Endodermal cell (in vitro differentiated cells): ENCODE measurements around the gene VPS45. TPM values are rescaled to one million over a fixed set of nuclear protein-coding genes. Genes with fewer than 3 reads are reported as not detected.

Source experiments
- DNase-seq: peaks from one replicate; pipeline ENCODE4 v3.0.0-alpha.2; 2017
- H3K27ac ChIP-seq: 2 replicates; pipeline ENCODE4 v1.5.1; 2013; ENCODE audit warnings: mild to moderate bottlenecking, low read depth, low read length, moderate library complexity
- H3K27me3 ChIP-seq: 2 replicates; pipeline ENCODE4 v1.6.1; 2013; ENCODE audit warnings: mild to moderate bottlenecking, low read length, moderate library complexity; ENCODE audit not compliant: insufficient read depth, control insufficient read depth, poor library complexity, severe bottlenecking
- H3K36me3 ChIP-seq: 2 replicates; pipeline ENCODE4 v1.7.0; 2013; ENCODE audit warnings: mild to moderate bottlenecking, low read length, moderate library complexity; ENCODE audit not compliant: control insufficient read depth, insufficient read depth
- H3K4me1 ChIP-seq: one replicate; pipeline ENCODE4 v1.7.0; 2013; ENCODE audit warnings: low read length; ENCODE audit not compliant: control insufficient read depth, insufficient read depth
- H3K4me3 ChIP-seq: 2 replicates; pipeline ENCODE4 v1.5.1; 2013; ENCODE audit warnings: mild to moderate bottlenecking, low read length, moderate library complexity
- H3K9ac ChIP-seq: 2 replicates; pipeline ENCODE4 v1.6.1; 2013; ENCODE audit warnings: mild to moderate bottlenecking, low read length, moderate library complexity; ENCODE audit not compliant: poor library complexity, severe bottlenecking; ENCODE audit errors: extremely low read depth
- H3K9me3 ChIP-seq: 2 replicates; pipeline ENCODE4 v1.6.1; 2013; ENCODE audit warnings: mild to moderate bottlenecking, low read length, moderate library complexity; ENCODE audit not compliant: control insufficient read depth
- H3K27ac Mint-ChIP-seq: 2 replicates; pipeline ENCODE4 v1.8.0; 2020; ENCODE audit warnings: mixed read lengths
- H3K27me3 Mint-ChIP-seq: 2 replicates; pipeline ENCODE4 v1.8.0; 2021; ENCODE audit warnings: mild to moderate bottlenecking, mixed read lengths; ENCODE audit not compliant: insufficient read depth
- H3K36me3 Mint-ChIP-seq: 2 replicates; pipeline ENCODE4 v1.8.0; 2020; ENCODE audit warnings: low read depth, mixed read lengths
- H3K4me1 Mint-ChIP-seq: 2 replicates; pipeline ENCODE4 v1.8.0; 2020; ENCODE audit warnings: mixed read lengths
- H3K4me3 Mint-ChIP-seq: 2 replicates; pipeline ENCODE4 v1.8.0; 2020; ENCODE audit warnings: mild to moderate bottlenecking, moderate library complexity, mixed read lengths
- H3K9me3 Mint-ChIP-seq: 2 replicates; pipeline ENCODE4 v1.8.0; 2020; ENCODE audit warnings: mild to moderate bottlenecking, mixed read lengths
- CTCF ChIP-seq: fragments of 200-600 bp; sonication (generic); conservative IDR thresholded peaks from 2 replicates; pipeline ENCODE4 v1.5.0; 2021; ENCODE audit warnings: antibody characterized with exemption, mild to moderate bottlenecking
- WGBS, 2 experiments: methylation state at CpG; one replicate each; pipeline versions ENCODE4 v1.1.5 to v1.1.7; 2013; ENCODE audit warnings: missing lambda C conversion rate in 2 of 2, mixed read lengths in 1 of 2; ENCODE audit not compliant: insufficient coverage in 1 of 2, insufficient read length in 1 of 2; 5-methylcytosine and 5-hydroxymethylcytosine counted together
- total RNA-seq, 2 donors: library from RNA; stranded (reverse); fragmentation: NEBNext Ultra II Directional in 1 of 2; extraction: Animal tissue kit (Norgen Biotek cat#: 25700) in 1 of 2; gene quantifications; 2 replicates in 1 of 2; 3 replicates in 1 of 2; pipeline ENCODE4 v1.2.1, GENCODE V29; 2021

The VPS45 gene
- total RNA-seq, 2 donors from 2014 or later: 32.6 to 35.0 TPM

GRCh38 chr1:150150133-150151021 is 82.8 kb downstream of the VPS45 start:
- H3K27ac ChIP-seq: peak overlapping the region; percentile 91
- H3K4me3 ChIP-seq: peak overlapping the region; percentile 98
- no peaks in the 10 kb centered on the region for H3K4me1 ChIP-seq
- H3K9me3 ChIP-seq: no peaks in the 10 kb centered on the region
- TF ChIP-seq CTCF: no peak
- Mint-ChIP-seq H3K4me1 (peaks cover 14% of the 10 kb centered on the region), H3K36me3 (peaks cover 26% of the 10 kb centered on the region), H3K9me3 (no peaks in the 10 kb centered on the region), H3K4me3 (peak overlapping the region; percentile 84), H3K27ac (peak overlapping the region; percentile 83), H3K27me3 (peaks cover 18% of the 10 kb centered on the region)
- H3K27me3 ChIP-seq: no peaks in the 10 kb centered on the region
- H3K36me3 ChIP-seq: peaks cover 28% of the 10 kb centered on the region
- H3K9ac ChIP-seq: peak overlapping the region; percentile 61
- DNase-seq: peak; percentile 69
- WGBS, 2 experiments: 0 to 1% methylated on average over 34 to 114 of the region's 114 CpGs

GRCh38 chr1:150151291-150152181 is 84.0 kb downstream of the VPS45 start:
- DNase-seq: no peak
- Mint-ChIP-seq H3K27me3 (peaks cover 18% of the 10 kb centered on the region), H3K36me3 (peaks cover 36% of the 10 kb centered on the region), H3K9me3 (no peaks in the 10 kb centered on the region), H3K4me1 (peaks cover 14% of the 10 kb centered on the region), H3K4me3 (peak overlapping the region; percentile 84), H3K27ac (peak overlapping the region; percentile 83)
- H3K9ac ChIP-seq: peak overlapping the region; percentile 61
- H3K9me3 ChIP-seq: no peaks in the 10 kb centered on the region
- WGBS, 2 experiments: 42 to 54% methylated on average over 5 to 15 of the region's 15 CpGs
- TF ChIP-seq CTCF: no peak
- H3K36me3 ChIP-seq: peaks cover 40% of the 10 kb centered on the region
- H3K4me3 ChIP-seq: peak overlapping the region; percentile 98
- H3K4me1 ChIP-seq: no peaks in the 10 kb centered on the region
- H3K27ac ChIP-seq: no peak overlapping the region
- no peaks in the 10 kb centered on the region for H3K27me3 ChIP-seq

- H3K9me3 Mint-ChIP-seq: no peaks in the 10 kb centered on the region
- H3K9ac ChIP-seq: no peak overlapping the region
- TF ChIP-seq CTCF: no peak
- peaks cover 14% of the 10 kb centered on the region for H3K4me1 Mint-ChIP-seq
- peak overlapping the region; percentile 84 for H3K4me3 Mint-ChIP-seq
- H3K27me3 Mint-ChIP-seq: peaks cover 14% of the 10 kb centered on the region
- no peaks in the 10 kb centered on the region for H3K9me3 ChIP-seq
- no peak overlapping the region for H3K27ac Mint-ChIP-seq
- H3K4me3 ChIP-seq: peak overlapping the region; percentile 98
- H3K27me3 ChIP-seq: no peaks in the 10 kb centered on the region
- DNase-seq: no peak
- H3K36me3 Mint-ChIP-seq: peaks cover 43% of the 10 kb centered on the region
- no peaks in the 10 kb centered on the region for H3K4me1 ChIP-seq
- no peak overlapping the region for H3K27ac ChIP-seq
- WGBS, 2 experiments: 95 to 97% methylated on average over 2 of the region's 2 CpGs
- peaks cover 46% of the 10 kb centered on the region for H3K36me3 ChIP-seq
These were observed 84.6 kb downstream of the VPS45 start for GRCh38 chr1:150152182-150152536.
